Effector memory CD4-positive, alpha-beta T cell (primary cell): Measurements from ENCODE around the gene SLC25A26.

Source experiments
- DNase-seq, 3 donors: peaks; one replicate each; pipeline ENCODE4 v3.0.0-alpha.2; 2020
- H3K27ac ChIP-seq: 2 replicates; pipeline ENCODE4 v1.7.0; 2013; ENCODE audit warnings: mild to moderate bottlenecking, low read length, moderate library complexity; ENCODE audit not compliant: insufficient read depth, poor library complexity, severe bottlenecking
- H3K27me3 ChIP-seq: replicated peaks from 2 replicates; pipeline ENCODE4 v1.7.0; 2013; ENCODE audit warnings: mild to moderate bottlenecking, low read length; ENCODE audit not compliant: insufficient read depth, control insufficient read depth, poor library complexity, severe bottlenecking
- H3K36me3 ChIP-seq: 2 replicates; pipeline ENCODE4 v1.7.0; 2013; ENCODE audit warnings: mild to moderate bottlenecking, low read length, moderate library complexity; ENCODE audit not compliant: control insufficient read depth, insufficient read depth
- H3K4me1 ChIP-seq: 2 replicates; pipeline ENCODE4 v1.7.0; 2013; ENCODE audit warnings: low read length, mild to moderate bottlenecking; ENCODE audit not compliant: control insufficient read depth, insufficient read depth, poor library complexity, severe bottlenecking
- H3K4me3 ChIP-seq: 2 replicates; pipeline ENCODE4 v1.7.0; 2013; ENCODE audit warnings: low read length, low read depth, mild to moderate bottlenecking; ENCODE audit not compliant: insufficient read depth, poor library complexity, severe bottlenecking
- H3K9me3 ChIP-seq: 2 replicates; pipeline ENCODE4 v1.7.0; 2013; ENCODE audit warnings: mild to moderate bottlenecking, low read length, moderate library complexity; ENCODE audit not compliant: control insufficient read depth

The SLC25A26 gene

DNA sequence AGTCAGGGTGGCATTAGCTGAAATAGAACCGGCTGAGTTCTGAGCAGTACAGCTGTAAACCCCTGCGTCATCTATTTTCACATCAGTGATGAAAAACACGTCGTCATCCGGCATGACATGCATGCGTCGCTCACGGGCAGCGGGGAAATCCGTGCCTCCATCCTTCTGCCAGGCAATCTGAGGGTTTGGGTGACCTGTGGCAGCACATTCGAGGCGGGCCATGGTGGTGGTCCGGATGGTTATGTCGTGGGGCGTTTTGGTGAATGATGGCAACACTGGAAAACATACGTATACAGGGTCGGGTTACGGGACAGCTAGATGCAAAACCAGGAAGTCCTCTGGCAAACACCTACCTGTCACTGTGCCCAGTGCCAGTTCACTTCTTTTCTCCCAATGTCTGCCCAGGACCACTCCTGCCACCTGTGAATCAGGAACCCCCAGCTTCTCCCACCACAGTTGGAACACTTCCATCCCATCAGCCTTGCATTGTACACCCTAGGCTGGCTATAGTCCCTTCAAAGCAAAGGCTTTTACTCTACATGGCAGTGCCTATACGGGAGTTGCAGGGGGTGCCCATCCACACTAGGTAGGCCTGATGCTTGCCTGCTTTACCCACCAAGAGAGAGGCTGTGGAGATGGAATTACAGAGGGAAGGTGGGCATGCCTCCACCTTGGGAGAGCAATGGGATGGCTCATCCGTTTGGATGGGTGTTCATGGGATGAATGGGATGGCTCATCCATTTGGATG, 163.4 kb downstream of the SLC25A26 start:
- no peak overlapping the region for H3K4me3 ChIP-seq
- peaks cover 72% of the 10 kb centered on the region for H3K36me3 ChIP-seq
- no peak overlapping the region for H3K27ac ChIP-seq
- H3K27me3 ChIP-seq: no peaks in the 10 kb centered on the region
- H3K9me3 ChIP-seq: no peaks in the 10 kb centered on the region
- DNase-seq: no peak
- H3K4me1 ChIP-seq: no peaks in the 10 kb centered on the region

DNA sequence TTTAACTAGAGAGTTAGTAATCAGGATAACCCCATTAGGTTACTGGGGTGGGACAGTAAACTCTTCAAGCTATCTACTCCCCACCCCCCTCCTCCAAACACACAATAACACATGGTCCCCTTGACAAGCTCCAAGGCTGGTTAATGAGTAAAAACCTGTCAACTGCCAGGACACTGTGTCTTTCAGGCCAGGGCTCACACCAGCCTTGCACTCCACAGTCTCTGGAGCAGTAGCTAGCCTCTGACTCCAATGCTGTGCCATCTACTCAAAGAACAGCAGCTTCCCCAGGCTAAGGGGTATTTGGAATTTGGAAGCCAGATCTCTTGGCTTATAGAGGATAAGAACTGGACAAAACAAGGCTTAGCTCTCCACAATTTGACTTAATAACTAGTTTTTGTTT, 164.3 kb downstream of the SLC25A26 start:
- peaks cover 63% of the 10 kb centered on the region for H3K36me3 ChIP-seq
- no peaks in the 10 kb centered on the region for H3K27me3 ChIP-seq

DNA sequence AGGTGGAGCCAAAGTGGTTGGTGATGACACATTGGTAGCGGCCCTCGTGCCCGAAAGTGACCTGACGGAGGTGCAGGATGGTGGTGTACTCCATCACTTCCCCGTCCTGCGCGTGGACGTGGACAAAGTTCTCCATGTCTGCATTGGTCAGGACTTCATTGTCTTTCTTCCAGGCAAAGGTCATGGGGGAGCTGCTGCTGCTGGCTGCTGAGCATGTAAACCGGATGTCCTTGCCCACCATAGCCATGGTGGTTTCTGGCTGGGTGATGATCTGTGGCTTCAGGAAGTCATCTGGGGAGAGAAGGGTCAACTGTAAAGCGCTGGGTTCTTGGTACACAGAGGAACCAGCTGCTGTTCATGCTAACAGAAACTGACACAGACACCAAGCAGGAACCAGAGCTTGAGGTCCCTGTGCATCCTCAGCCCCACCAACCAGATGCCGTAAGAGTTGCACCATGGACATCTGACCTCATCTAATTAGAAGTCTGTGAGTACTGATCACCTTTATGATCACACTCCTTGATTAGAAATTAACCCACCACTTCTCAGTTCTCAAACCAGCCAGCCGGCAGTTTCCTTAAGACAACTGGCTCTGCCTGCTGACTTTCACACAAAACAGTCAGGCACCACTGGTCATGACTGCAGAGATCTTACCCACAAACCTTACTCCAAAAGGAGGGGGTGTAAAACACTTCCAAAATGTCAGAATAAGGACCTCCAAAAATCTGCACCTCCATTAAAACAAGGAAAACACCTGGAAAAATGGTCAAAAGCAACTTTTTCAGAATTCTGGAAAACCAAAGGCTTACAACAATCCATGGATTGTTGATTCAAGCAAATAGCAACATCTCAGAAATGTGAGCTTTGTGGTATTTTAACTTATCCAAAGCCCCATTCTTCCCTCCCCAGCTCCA, 165.5 kb downstream of the SLC25A26 start:
- no peaks in the 10 kb centered on the region for H3K27me3 ChIP-seq
- H3K27ac ChIP-seq: no peak overlapping the region
- no peaks in the 10 kb centered on the region for H3K9me3 ChIP-seq
- peaks cover 2% of the 10 kb centered on the region for H3K4me1 ChIP-seq
- H3K36me3 ChIP-seq: peaks cover 51% of the 10 kb centered on the region
- no peak overlapping the region for H3K4me3 ChIP-seq
- no peak for DNase-seq

More for the DNA sequence above, 164.3 kb downstream of the SLC25A26 start:
- no peaks in the 10 kb centered on the region for H3K4me1 ChIP-seq
- no peak for DNase-seq
- no peak overlapping the region for H3K4me3 ChIP-seq
- no peaks in the 10 kb centered on the region for H3K9me3 ChIP-seq
- H3K27ac ChIP-seq: no peak overlapping the region

DNA sequence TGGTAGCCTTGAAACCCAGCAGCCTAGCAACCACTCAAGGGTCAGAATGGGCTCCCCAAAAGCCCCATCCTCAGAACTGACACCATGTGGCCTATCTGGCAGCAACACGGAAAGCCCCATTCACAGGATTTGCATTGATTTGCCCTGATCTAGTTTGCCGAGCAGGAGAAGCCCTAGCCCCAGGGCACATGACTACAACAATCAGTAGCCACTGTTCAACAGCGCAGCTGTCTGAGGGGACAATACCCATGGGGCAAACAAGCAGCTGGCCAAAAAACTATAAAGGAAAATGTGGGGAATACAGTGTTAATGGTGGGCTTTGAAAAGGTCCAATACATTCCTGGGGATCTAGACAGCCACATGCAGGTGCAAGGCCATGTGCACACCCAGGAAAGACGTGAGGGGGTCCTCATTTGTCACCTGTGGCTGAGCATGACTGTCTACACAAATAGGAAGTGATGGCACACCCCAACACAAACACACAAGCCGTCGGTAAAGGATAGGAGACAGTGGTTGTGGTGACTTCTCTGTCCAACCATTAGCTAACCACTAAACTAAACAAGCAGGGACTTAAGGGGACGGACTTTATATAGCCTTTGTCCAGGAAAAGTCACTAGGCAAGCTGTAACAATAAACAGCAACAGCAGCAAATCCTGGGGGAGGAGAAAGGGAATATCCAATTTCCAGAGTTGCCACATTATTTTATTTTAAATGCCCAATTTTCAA, 166.3 kb downstream of the SLC25A26 start:
- Histone ChIP-seq H3K4me3 (no peak overlapping the region), H3K4me1 (peaks cover 6% of the 10 kb centered on the region), H3K27me3 (no peaks in the 10 kb centered on the region), H3K9me3 (no peaks in the 10 kb centered on the region), H3K36me3 (peaks cover 43% of the 10 kb centered on the region), H3K27ac (no peak overlapping the region)
- DNase-seq: no peak

DNA sequence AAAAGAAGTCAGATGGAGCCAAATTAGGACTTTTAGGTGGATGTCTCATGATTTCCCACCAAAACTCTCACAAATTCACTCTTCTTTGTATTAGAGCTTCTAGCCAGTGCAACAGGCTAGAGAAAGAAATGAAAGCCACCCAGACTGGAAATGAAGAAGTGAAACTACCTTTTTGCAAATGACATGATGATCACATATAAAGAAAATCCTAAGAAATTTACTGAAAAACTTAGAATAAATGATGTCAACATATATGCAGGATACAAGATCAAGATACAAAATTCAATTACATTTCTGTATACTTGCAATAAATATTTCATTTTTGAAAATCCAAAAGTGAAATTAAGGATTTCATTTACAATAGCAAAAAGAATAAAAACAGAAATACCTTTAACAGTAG, 169.2 kb downstream of the SLC25A26 start:
- Histone ChIP-seq H3K27me3 (no peaks in the 10 kb centered on the region), H3K4me3 (no peak overlapping the region), H3K36me3 (peaks cover 14% of the 10 kb centered on the region), H3K9me3 (no peaks in the 10 kb centered on the region), H3K27ac (no peak overlapping the region), H3K4me1 (peaks cover 26% of the 10 kb centered on the region)
- DNase-seq: no peak

DNA sequence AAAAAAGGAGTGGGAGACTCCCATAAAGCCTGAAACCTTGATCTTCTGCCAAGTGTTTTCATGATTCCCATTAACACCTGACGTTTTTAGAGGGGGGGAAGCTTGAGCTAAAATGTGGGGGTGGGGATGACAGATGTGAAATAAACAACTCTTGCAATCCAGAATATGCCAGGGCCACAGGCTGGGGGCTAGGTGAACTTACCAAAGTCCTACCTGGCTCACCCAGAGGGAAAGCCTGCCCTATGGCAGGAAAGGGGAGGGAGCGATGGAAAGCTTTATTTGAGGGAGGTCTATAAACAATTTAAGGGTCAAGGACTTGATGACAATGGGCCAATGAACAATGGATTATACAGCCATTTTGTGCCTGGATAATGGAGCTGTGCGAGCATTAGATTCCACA, 171.7 kb downstream of the SLC25A26 start:
- Histone ChIP-seq H3K4me3 (no peak overlapping the region), H3K4me1 (peaks cover 26% of the 10 kb centered on the region), H3K36me3 (peaks cover 19% of the 10 kb centered on the region), H3K27ac (peak overlapping the region; percentile 43), H3K27me3 (no peaks in the 10 kb centered on the region), H3K9me3 (no peaks in the 10 kb centered on the region)
- no peak for DNase-seq

DNA sequence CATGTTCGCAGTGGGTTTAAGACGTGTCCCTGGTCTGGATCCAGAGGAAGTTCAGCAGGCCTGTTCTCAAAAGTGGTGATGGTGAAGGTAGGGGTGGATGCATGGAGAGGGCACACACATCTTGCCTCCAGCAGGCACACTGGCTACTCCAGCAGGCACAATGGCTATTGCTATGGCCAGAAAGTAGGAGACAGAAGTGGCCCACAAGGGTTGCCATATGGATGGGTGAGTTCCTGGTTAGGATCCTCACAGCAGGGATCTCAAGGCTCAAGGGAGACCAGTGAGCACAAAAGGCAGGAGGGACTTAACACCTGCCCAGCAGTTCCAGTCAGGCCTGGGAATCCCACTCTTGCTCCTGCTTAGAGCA, 172.1 kb downstream of the SLC25A26 start:
- Histone ChIP-seq H3K27ac (peak overlapping the region; percentile 43), H3K36me3 (peaks cover 23% of the 10 kb centered on the region), H3K27me3 (no peaks in the 10 kb centered on the region), H3K9me3 (no peaks in the 10 kb centered on the region), H3K4me3 (peak overlapping the region; percentile 21), H3K4me1 (peaks cover 26% of the 10 kb centered on the region)
- no peak for DNase-seq

DNA sequence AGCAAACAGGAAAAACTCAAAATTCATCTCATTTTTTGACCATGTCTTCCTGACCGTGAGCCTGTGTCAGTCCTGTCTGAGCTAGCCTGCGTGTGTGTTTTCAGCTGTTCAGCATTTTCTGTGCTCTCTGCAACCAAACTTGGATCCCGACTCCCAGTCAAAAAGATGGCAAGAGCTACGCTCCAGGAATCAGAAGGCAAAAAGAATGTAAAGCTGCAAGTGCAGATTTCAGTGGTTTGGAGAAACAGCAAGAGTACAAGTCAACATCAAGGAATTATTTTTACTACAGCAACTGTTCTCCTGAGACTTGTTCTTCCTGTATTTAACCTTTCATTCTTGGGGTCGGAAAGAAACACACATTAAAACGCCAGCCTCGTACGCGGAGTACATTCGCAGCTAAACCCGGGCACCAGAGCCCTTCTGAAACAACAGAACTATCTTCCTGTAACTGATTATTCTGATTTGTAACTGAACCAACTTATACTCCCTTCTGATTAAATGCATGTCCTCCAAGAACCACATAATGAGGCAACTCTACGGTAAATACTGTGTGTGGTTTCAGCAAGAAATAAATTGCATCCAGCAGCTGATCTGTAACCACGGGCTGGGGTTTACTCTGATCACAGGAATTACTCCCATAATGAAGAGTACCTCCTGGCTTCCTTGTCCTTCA, 172.7 kb downstream of the SLC25A26 start:
- peak overlapping the region; percentile 21 for H3K4me3 ChIP-seq
- H3K4me1 ChIP-seq: peaks cover 26% of the 10 kb centered on the region
- no peak for DNase-seq
- no peaks in the 10 kb centered on the region for H3K9me3 ChIP-seq
- peaks cover 29% of the 10 kb centered on the region for H3K36me3 ChIP-seq
- no peaks in the 10 kb centered on the region for H3K27me3 ChIP-seq
- H3K27ac ChIP-seq: peak overlapping the region; percentile 43

DNA sequence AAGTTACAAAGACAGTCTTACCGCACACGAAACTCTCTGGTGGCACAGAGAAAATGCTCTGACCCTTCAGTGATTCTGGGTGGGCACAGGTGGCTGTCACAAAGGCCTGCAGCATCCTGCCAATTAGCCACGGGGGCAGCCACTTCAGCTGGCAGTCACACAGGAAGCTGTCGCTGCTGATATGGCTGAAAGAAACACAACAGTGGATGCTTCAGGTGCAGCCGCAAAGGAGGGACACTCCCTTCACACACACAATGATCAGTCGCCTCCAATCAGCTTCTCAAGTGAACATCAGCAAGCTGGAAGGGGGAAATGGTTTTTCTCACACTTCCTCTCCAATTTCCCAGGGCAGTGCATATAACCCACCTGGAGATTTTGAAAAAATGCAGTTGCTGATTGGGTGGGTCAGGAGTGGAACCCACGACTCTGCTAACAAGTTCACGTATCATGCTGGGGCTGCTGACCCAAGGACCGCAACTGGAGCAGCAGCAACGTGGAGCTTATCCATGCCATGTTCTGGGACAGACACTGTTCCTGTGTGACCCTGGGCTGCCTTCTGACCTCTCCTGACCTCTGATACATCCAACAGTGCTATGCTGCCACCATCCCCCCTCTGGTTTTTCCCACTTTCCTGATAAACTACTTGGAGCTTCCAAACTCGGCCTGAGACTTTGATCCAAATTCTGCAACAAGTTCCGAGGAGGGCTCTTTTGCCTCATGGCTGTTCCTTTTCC, 173.4 kb downstream of the SLC25A26 start:
- H3K4me1 ChIP-seq: peaks cover 26% of the 10 kb centered on the region
- H3K27me3 ChIP-seq: no peaks in the 10 kb centered on the region
- H3K9me3 ChIP-seq: no peaks in the 10 kb centered on the region
- peak overlapping the region; percentile 21 for H3K4me3 ChIP-seq
- H3K27ac ChIP-seq: peak overlapping the region; percentile 43
- DNase-seq: peak; percentile 23 to 46 (median 43)
- peaks cover 29% of the 10 kb centered on the region for H3K36me3 ChIP-seq
